HG02610 (cell line): ENCODE measurements around the gene TCEA2.

Experiments
- ATAC-seq: cut with Tn5 transposase; IDR thresholded peaks from one replicate; pipeline ENCODE4 v1.9.1; 2021; ENCODE audit warnings: mild to moderate bottlenecking, moderate library complexity; ENCODE audit not compliant: unreplicated experiment

TCEA2 gene

GRCh38 chr20:64119301-64119680, 56.3 kb downstream of the TCEA2 start:
- no peak for ATAC-seq

- no peak for ATAC-seq
Measured at GRCh38 chr20:64119681-64120341, 56.8 kb downstream of the TCEA2 start.

GRCh38 chr20:64121586-64121985, 58.6 kb downstream of the TCEA2 start:
- no peak for ATAC-seq
